Activated T-helper 1 cell treated with anti-CD3 and anti-CD28 coated beads, Interleukin-12 subunit alpha, Interleukin-12 subunit beta, Interleukin-2, Interleukin-4 antibody, amounts not matched to agents 30 ng/mL and 10 ng/mL and 1 ng/mL, durations not matched to agents 14 hours and 24 hours and 36 hours (primary cell): Measurements from ENCODE around the gene TACR1. TPM values are rescaled to one million over a fixed set of nuclear protein-coding genes. Genes with fewer than 3 reads are reported as not detected.

ENCODE experiments used
- DNase-seq: peaks from one replicate; pipeline ENCODE4 v3.0.0; 2021; ENCODE audit warnings: low spot score
- H3K27ac Mint-ChIP-seq: one replicate; pipeline ENCODE4 v1.8.0; 2021; ENCODE audit warnings: mild to moderate bottlenecking, mixed read lengths
- H3K27me3 Mint-ChIP-seq: one replicate; pipeline ENCODE4 v1.8.0; 2022; ENCODE audit warnings: mild to moderate bottlenecking, moderate library complexity, mixed read lengths; ENCODE audit not compliant: insufficient read depth
- H3K36me3 Mint-ChIP-seq: one replicate; pipeline ENCODE4 v1.8.0; 2021; ENCODE audit warnings: low read depth, mixed read lengths
- H3K4me1 Mint-ChIP-seq: one replicate; pipeline ENCODE4 v1.8.0; 2021; ENCODE audit warnings: low read depth, mixed read lengths
- H3K4me3 Mint-ChIP-seq: one replicate; pipeline ENCODE4 v1.8.0; 2021; ENCODE audit warnings: mild to moderate bottlenecking, moderate library complexity, mixed read lengths
- H3K9me3 Mint-ChIP-seq: one replicate; pipeline ENCODE4 v1.8.0; 2021; ENCODE audit warnings: mixed read lengths
- intact Hi-C: fragments of 100-400 bp; cut with micrococcal nuclease; formaldehyde crosslinking; loops from one replicate; pipeline ENCODE4 v1.15.1; 2024
- total RNA-seq: library from RNA; stranded (reverse); gene quantifications from 2 replicates; pipeline ENCODE4 v1.2.3, GENCODE V29; 2022

Gene TACR1
- total RNA-seq, 1 donor from 2014 or later: not detected

DNA sequence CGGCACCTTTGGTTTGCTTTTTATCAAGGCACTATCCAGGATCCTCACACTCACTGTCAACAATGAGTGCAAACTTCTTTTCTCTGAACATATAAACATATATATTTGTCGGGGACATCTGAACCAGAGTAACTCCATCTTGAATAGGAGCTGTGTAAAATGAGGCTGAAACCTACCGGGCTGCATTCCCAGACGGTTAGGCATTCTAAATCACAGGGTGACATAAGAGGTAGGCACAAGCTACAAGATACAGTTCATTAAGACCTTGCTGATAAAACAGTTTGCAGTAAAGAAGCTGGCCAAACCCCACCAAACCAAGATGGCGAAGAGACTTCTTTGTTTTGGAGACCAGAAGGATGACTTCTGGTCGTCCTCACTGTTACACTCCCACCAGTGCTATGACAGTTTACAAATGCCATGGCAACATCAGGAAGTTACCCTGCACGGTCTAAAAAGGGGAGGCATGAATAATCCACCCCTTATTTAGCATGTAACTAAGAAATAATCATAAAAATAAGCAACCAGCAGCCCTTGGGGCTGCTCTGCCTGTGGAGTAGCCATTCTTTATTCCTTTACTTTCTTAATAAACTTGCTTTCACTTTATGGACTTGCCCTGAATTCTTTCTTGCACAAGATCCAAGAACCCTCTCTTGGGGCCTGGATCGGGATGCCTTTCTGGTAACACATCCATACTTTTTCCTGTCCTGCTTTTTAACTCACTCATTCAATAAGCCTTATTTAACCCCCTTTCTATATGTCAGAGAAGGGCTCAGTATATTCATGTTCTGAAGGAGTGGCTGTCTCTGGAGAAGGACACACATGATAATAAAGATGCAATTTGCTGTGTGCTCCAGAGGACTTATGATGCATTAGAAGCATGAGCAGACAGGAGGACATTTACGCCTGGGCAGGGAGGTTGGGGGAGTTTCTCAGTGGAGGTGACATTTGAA, 65.4 kb downstream of the TACR1 start:
- intact Hi-C loops: no loop called here
- no peak overlapping the region for H3K27ac Mint-ChIP-seq
- H3K4me3 Mint-ChIP-seq: no peak overlapping the region
- H3K4me1 Mint-ChIP-seq: no peaks in the 10 kb centered on the region
- H3K27me3 Mint-ChIP-seq: peaks cover 2% of the 10 kb centered on the region
- H3K9me3 Mint-ChIP-seq: no peaks in the 10 kb centered on the region
- no peaks in the 10 kb centered on the region for H3K36me3 Mint-ChIP-seq
- no peak for DNase-seq

DNA sequence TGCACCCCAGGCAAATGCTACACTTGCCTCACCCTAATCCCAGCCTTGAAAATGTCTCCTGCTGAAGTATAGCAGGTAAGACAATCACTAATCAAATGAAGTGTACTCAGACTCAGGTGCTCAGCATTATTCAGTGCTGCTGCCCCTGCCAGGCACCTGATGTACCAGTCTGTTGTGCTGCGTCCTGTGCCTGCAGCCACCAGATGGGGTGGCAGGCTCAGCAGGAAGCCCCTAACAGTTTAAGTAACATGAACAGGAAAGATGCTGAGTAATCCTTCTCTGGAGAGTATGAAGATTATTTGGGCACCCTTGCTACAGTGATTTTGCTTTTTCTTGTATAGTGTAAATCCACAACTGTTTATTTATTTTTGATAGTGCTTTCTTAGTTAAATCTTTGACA, 69.1 kb downstream of the TACR1 start:
- peaks cover 2% of the 10 kb centered on the region for H3K27me3 Mint-ChIP-seq
- H3K9me3 Mint-ChIP-seq: no peaks in the 10 kb centered on the region
- H3K36me3 Mint-ChIP-seq: no peaks in the 10 kb centered on the region
- no peaks in the 10 kb centered on the region for H3K4me1 Mint-ChIP-seq
- no peak for DNase-seq
- H3K27ac Mint-ChIP-seq: no peak overlapping the region
- no peak overlapping the region for H3K4me3 Mint-ChIP-seq
- intact Hi-C loops: no loop called here

DNA sequence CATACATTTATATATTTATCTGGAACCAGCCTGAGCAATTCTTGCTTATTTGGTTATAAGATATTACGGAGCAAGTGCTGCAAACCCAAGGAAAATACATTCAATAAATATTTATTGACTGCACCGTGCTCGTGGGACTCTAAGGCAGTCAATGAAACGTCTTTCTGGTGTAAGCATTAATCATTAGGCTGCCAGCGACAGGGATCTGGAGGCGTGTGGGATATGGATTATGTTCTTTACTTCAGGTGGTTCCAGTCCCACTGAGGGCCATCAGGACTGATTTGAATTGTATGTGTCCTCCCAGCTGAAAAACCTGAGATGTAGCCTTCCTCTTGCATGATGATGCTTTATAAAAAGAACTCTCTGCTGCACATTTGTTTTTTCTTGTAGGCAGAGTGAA, 75.4 kb downstream of the TACR1 start:
- intact Hi-C loops: no loop called here
- Mint-ChIP-seq H3K27me3 (peaks cover 2% of the 10 kb centered on the region), H3K36me3 (no peaks in the 10 kb centered on the region), H3K4me3 (no peak overlapping the region), H3K9me3 (no peaks in the 10 kb centered on the region), H3K4me1 (no peaks in the 10 kb centered on the region), H3K27ac (no peak overlapping the region)
- no peak for DNase-seq

DNA sequence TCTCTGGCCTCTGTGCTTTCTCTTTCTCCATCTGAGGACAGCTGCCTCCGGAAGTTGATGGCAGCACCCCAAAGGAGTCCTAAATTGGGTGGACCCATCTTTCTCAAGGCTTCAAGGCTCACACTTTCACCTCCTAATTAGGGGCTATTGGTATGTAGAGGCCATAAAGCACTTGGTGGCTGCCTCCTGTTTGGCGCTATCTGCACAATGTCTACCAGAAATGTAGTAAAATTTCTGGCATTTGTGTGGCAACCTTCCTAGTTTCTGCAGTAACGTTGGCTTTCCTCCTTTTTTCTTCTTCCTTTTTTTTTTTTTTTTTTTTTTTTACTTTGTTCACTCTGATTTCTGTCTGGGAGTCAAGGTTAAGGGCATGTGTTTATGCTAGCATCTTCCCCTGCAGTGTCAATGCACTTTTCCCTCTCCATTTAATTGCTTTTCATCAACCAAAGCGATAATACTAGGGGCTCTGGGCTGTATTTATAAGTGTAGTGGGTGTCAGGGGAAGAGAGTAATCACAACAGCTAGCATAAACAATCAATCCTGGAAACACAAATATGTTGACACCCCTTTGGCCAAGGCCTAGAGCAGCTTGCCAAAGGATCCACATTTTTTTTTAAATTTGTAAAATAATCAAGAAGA, 86.0 kb downstream of the TACR1 start:
- Mint-ChIP-seq H3K27me3 (peaks cover 3% of the 10 kb centered on the region), H3K27ac (no peak overlapping the region), H3K36me3 (no peaks in the 10 kb centered on the region), H3K4me1 (no peaks in the 10 kb centered on the region), H3K4me3 (no peak overlapping the region), H3K9me3 (no peaks in the 10 kb centered on the region)
- intact Hi-C loops: no loop called here
- DNase-seq: no peak

DNA sequence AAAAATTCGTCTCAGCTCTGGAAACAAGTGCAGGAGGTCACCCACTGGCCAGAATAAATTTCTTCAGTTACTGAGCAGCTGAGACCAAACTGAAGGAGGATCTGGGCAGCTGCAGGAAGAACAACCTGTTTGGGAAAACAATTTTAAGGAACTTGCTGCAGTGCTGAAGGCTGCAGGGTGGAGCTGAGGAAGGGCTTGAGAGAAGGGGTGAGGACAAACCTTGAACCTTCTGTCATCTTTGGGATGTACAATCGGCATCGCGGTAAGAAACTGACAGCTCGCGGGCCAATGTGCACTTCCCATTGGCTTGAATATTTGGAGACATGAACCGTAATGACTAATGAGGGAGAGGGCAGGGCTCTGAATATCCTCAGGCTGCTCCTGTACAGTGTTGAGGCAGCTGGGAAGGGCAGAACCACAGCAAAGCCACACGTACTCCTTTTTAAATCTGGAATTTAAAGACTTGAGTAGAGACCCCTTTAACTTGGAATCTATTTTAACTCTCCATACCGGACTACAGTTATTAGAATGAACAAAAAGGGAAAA, 90.3 kb downstream of the TACR1 start:
- intact Hi-C loops: no loop called here
- H3K36me3 Mint-ChIP-seq: no peaks in the 10 kb centered on the region
- H3K4me1 Mint-ChIP-seq: no peaks in the 10 kb centered on the region
- peaks cover 5% of the 10 kb centered on the region for H3K27me3 Mint-ChIP-seq
- no peak overlapping the region for H3K27ac Mint-ChIP-seq
- no peak for DNase-seq
- H3K9me3 Mint-ChIP-seq: no peaks in the 10 kb centered on the region
- no peak overlapping the region for H3K4me3 Mint-ChIP-seq

DNA sequence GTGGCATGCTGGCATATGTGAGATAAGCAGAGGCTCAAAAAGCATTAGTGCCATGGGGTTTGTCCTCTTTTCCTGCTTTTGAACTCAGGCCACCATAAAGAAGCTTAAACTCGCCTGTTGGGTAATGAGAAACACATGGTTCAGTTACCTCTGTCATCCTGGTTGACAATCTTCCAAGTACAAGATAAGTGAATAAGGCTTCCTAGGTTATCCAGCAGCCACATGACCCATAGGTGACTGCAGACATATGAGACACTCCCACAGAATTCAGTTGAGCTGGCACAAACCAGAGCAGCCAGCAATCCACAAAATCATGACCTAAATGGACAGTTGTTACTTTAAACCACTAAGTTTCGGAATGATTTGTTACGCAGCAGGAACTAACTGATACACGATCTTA, 97.3 kb downstream of the TACR1 start:
- intact Hi-C loops: no loop called here
- Mint-ChIP-seq H3K4me1 (no peaks in the 10 kb centered on the region), H3K36me3 (no peaks in the 10 kb centered on the region), H3K9me3 (peaks cover 4% of the 10 kb centered on the region), H3K27ac (no peak overlapping the region), H3K4me3 (no peak overlapping the region), H3K27me3 (peaks cover 9% of the 10 kb centered on the region)
- DNase-seq: no peak

DNA sequence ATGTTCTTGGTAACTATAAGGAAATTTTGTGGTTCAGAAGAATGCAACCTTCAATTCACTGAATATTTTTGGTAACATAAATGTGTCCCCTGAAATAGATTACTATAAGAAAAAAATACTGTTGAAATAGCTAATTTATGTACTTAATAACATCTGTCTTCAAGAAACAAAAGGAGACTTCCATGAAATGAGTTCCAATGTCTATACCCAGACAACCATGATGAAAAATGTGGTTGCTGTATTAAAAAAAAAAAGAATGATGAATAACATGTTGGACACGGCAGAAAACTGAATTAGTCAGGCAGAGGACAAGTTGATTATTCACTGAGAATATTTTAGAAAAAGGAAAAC, 98.5 kb downstream of the TACR1 start:
- no peak for DNase-seq
- intact Hi-C loops: no loop called here
- Mint-ChIP-seq H3K4me3 (no peak overlapping the region), H3K27ac (no peak overlapping the region), H3K9me3 (peaks cover 4% of the 10 kb centered on the region), H3K27me3 (peaks cover 9% of the 10 kb centered on the region), H3K4me1 (no peaks in the 10 kb centered on the region), H3K36me3 (no peaks in the 10 kb centered on the region)

DNA sequence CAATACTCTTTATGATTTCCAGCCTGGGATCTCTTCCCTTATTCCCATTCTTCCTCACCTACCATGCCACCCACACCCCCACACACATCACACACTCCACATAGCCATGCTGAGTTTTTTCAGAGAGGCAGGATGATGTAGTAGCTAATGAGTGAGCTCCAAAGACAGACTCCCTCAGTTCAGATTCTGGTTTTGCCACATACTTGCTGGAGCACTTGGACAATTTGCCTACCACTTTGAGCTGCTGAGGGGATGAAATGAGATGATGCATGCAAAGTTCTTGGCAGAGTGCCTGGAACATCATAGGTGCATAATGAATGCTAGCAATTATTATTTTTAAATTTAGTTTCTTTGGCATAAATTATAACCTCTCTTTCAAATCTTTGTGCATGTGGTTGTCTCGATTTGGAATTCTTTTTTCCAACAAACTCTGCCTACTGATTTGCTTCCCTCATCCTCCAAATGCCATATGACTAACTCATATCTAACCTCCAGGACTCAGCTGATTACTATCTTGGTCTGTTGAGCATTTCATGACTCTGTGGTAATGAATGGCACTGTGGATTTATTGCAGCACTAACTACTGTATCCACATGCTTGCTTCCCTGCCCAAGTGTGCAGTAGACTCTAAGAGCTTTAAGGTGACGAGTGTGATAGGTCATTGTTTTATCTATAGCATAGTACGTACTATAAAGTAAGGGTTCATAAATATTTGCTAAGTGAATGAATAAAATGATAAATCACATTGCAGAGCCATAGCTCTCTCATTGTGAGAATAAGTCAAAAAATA, 99.1 kb downstream of the TACR1 start:
- Mint-ChIP-seq H3K4me1 (no peaks in the 10 kb centered on the region), H3K4me3 (no peak overlapping the region), H3K36me3 (no peaks in the 10 kb centered on the region), H3K27ac (no peak overlapping the region), H3K9me3 (peaks cover 4% of the 10 kb centered on the region), H3K27me3 (peaks cover 9% of the 10 kb centered on the region)
- DNase-seq: no peak
- intact Hi-C loops: no loop called here

DNA sequence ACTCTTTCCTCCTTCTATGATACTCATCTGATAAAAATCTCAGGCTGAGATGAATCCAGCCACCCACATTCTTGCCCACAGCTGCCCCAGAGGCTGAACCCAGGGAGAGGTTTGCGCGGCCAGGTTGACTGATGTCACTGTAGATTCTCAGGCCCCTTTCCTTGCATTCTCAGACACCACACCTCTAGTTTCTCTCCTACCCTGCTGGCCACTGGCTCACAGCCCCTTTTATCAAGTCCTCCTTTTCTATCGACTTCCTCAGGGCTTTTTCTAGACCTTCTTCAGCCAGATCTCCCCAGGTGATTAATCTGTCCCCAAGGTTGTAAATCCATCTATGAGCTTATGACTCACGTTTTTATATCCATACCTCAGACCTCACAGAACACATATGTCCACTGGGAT, 99.8 kb downstream of the TACR1 start:
- Mint-ChIP-seq H3K36me3 (no peaks in the 10 kb centered on the region), H3K9me3 (peaks cover 4% of the 10 kb centered on the region), H3K4me3 (no peak overlapping the region), H3K27ac (no peak overlapping the region), H3K27me3 (peaks cover 9% of the 10 kb centered on the region), H3K4me1 (no peaks in the 10 kb centered on the region)
- DNase-seq: no peak
- intact Hi-C loops: no loop called here

DNA sequence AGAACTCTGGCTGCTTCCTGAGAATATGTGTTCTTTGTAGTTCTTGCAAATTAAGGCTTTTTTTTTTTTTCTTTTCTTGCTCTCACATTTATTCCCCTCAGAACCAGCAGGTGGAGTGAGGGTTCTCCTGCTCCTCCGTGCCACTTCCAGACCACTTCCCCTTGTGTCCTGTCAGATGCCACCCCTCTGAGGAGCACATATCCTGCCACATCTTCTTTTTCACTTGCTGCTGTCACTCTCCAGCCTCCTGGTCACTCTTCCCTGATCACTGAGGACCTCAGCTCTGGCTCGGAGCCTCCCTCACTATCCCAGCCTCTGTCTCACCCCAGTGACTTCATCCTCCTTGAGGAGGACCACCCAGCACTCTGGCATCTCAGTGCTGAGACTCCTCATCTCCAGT, 100.5 kb downstream of the TACR1 start:
- H3K36me3 Mint-ChIP-seq: no peaks in the 10 kb centered on the region
- peaks cover 9% of the 10 kb centered on the region for H3K27me3 Mint-ChIP-seq
- no peak overlapping the region for H3K27ac Mint-ChIP-seq
- intact Hi-C loops: no loop called here
- no peak overlapping the region for H3K4me3 Mint-ChIP-seq
- no peak for DNase-seq
- H3K4me1 Mint-ChIP-seq: no peaks in the 10 kb centered on the region
- H3K9me3 Mint-ChIP-seq: peaks cover 4% of the 10 kb centered on the region

DNA sequence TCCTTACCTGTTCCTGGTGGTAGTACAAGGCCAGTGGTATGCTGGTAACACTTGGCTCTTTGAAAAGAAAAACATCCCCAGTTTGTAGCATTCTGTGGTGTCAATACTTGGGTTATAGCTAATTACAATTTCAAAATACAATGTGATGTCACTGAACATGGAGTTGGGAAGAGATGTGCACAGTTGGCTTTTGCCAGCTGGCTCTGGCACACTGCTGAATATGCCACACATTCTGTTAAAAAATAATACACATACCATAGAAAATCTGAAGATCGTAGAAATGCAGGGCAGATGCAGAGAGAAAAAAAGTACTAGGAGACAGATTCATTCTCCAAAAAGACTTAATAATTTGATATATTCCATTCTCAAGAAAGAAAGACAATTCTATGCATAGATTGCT, 101.5 kb downstream of the TACR1 start:
- Mint-ChIP-seq H3K27me3 (peaks cover 9% of the 10 kb centered on the region), H3K4me1 (no peaks in the 10 kb centered on the region), H3K4me3 (no peak overlapping the region), H3K36me3 (no peaks in the 10 kb centered on the region), H3K27ac (no peak overlapping the region), H3K9me3 (peaks cover 4% of the 10 kb centered on the region)
- intact Hi-C loops: no loop called here
- no peak for DNase-seq

DNA sequence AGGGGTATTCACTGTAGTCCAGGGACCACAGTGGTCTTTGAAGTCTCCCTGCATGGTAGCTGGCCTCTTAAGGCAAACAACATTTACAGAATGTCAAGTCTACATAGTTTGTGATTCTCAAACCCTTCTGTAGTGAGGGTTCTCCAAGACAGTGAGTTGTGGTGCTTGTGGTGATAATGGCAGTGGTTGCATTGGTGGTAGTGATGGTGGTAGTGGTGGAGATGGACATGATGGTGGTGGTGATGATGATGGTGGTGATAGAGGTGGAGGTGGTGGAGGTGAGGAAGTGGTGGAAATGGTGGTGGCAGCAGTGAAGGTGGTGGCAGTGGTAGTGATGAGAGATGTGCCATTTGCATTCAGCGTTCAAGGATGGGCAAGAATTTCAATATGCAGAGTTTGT, 104.9 kb downstream of the TACR1 start:
- H3K27ac Mint-ChIP-seq: no peak overlapping the region
- no peaks in the 10 kb centered on the region for H3K9me3 Mint-ChIP-seq
- peaks cover 9% of the 10 kb centered on the region for H3K27me3 Mint-ChIP-seq
- no peaks in the 10 kb centered on the region for H3K4me1 Mint-ChIP-seq
- no peak for DNase-seq
- intact Hi-C loops: no loop called here
- H3K4me3 Mint-ChIP-seq: no peak overlapping the region
- no peaks in the 10 kb centered on the region for H3K36me3 Mint-ChIP-seq
